Measurements from ENCODE around the gene PPP1R13B. TPM values are rescaled to one million over a fixed set of nuclear protein-coding genes. Genes with fewer than 3 reads are reported as not detected.
A peak's percentile ranks its signal among the peaks of the same experiment; 100 is the strongest.

PPP1R13B gene
- total RNA-seq, 1 experiment from 2014 or later = 10.3 TPM

DNA sequence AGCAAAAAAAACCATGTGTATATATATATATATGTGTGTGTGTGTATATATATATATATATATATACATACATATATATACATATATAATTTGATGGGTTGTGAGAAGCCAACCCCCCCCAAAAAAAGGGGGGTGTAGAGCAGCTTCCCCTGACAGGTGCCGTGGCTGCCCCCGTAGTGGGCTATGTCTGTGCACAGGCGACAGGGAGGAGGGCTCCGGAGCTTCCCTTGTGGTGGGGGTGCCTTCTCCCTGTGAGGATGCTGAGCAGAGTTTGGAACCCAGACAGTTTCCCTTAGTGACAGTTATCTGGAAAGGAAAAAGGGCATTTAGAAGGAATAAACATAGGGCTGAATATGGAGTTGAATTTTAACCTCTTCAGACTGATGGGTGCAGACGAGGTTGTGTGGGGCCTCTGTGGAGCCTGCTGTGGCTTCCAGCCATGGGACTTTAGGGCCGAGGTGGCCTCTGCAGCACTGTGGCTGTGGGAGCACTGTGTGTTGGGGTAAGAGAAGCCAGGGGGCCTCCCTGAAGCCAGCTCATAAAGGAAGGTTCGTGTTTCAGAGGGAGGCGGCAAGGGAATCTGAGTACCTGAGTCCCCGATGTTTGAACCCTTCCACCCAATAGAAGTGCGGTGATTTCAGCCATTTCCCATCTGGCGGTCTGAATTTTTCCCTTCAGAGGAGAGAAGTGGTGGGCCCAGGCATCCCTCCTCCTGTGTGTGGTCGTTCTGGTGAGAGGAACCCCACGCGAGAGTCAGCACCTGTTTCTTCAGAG, 151.9 kb downstream of the PPP1R13B start:
- no peaks in the 10 kb centered on the region for H3K9me3 Mint-ChIP-seq
- H3K4me1 Mint-ChIP-seq = peaks cover 13% of the 10 kb centered on the region
- peak overlapping the region; percentile 87; the same call in 1 of the 2 replicates for H3K27ac Mint-ChIP-seq
- peaks cover 7% of the 10 kb centered on the region; the same call in 1 of the 2 replicates for H3K36me3 Mint-ChIP-seq
- DNase-seq (ENCODE audit: low spot score) = no peak
- ChIA-PET CTCF (interaction anchor here (0.5 to 1.0 kb wide), 2 partner anchors 40 to 315 kb away, joined by 3 read pairs; no protein-coding TSS in a partner anchor), POLR2A (interaction anchor here (0.6 kb wide), 1 partner anchor 124 kb away, joined by 3 read pairs; no protein-coding TSS in a partner anchor)
- ATAC-seq = no peak
- no peak overlapping the region for H3K4me3 Mint-ChIP-seq
- no peaks in the 10 kb centered on the region for H3K27me3 Mint-ChIP-seq (ENCODE audit: low read depth)
- TF ChIP-seq ZNF317 (CRISPR knock-in tag; IDR thresholded peaks at IDR 0.05; ENCODE audit: borderline replicate concordance, low read depth) = no peak
- TF ChIP-seq ZBTB21 (CRISPR knock-in tag; IDR thresholded peaks at IDR 0.05; ENCODE audit: borderline replicate concordance) = no peak
- no peak for TF ChIP-seq GABPB1 (CRISPR knock-in tag; IDR thresholded peaks at IDR 0.05)
- no peak for TF ChIP-seq ZNF263 (CRISPR knock-in tag; IDR thresholded peaks at IDR 0.05; ENCODE audit: low read depth)
- TF ChIP-seq, protein P1, sequence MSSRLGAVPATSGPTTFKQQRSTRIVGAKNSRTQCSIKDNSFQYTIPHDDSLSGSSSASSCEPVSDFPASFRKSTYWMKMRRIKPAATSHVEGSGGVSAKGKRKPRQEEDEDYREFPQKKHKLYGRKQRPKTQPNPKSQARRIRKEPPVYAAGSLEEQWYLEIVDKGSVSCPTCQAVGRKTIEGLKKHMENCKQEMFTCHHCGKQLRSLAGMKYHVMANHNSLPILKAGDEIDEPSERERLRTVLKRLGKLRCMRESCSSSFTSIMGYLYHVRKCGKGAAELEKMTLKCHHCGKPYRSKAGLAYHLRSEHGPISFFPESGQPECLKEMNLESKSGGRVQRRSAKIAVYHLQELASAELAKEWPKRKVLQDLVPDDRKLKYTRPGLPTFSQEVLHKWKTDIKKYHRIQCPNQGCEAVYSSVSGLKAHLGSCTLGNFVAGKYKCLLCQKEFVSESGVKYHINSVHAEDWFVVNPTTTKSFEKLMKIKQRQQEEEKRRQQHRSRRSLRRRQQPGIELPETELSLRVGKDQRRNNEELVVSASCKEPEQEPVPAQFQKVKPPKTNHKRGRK (CRISPR knock-in tag; IDR thresholded peaks at IDR 0.05; ENCODE audit: borderline replicate concordance) = no peak
- no peak for TF ChIP-seq RORB (CRISPR knock-in tag; IDR thresholded peaks at IDR 0.05)
- TF ChIP-seq FOXJ3 (CRISPR knock-in tag; IDR thresholded peaks at IDR 0.05; ENCODE audit: borderline replicate concordance) = no peak
- no peak for TF ChIP-seq ZNF416 (CRISPR knock-in tag; IDR thresholded peaks at IDR 0.05)
- TF ChIP-seq, protein P2, sequence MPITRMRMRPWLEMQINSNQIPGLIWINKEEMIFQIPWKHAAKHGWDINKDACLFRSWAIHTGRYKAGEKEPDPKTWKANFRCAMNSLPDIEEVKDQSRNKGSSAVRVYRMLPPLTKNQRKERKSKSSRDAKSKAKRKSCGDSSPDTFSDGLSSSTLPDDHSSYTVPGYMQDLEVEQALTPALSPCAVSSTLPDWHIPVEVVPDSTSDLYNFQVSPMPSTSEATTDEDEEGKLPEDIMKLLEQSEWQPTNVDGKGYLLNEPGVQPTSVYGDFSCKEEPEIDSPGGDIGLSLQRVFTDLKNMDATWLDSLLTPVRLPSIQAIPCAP (CRISPR knock-in tag; IDR thresholded peaks at IDR 0.05) = no peak
- TF ChIP-seq IRF2 (CRISPR knock-in tag; IDR thresholded peaks at IDR 0.05; ENCODE audit: borderline replicate concordance, low read depth) = no peak
- TF ChIP-seq, protein P3, sequence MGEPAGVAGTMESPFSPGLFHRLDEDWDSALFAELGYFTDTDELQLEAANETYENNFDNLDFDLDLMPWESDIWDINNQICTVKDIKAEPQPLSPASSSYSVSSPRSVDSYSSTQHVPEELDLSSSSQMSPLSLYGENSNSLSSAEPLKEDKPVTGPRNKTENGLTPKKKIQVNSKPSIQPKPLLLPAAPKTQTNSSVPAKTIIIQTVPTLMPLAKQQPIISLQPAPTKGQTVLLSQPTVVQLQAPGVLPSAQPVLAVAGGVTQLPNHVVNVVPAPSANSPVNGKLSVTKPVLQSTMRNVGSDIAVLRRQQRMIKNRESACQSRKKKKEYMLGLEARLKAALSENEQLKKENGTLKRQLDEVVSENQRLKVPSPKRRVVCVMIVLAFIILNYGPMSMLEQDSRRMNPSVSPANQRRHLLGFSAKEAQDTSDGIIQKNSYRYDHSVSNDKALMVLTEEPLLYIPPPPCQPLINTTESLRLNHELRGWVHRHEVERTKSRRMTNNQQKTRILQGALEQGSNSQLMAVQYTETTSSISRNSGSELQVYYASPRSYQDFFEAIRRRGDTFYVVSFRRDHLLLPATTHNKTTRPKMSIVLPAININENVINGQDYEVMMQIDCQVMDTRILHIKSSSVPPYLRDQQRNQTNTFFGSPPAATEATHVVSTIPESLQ (CRISPR knock-in tag; IDR thresholded peaks at IDR 0.05) = no peak
- TF ChIP-seq, protein P4, sequence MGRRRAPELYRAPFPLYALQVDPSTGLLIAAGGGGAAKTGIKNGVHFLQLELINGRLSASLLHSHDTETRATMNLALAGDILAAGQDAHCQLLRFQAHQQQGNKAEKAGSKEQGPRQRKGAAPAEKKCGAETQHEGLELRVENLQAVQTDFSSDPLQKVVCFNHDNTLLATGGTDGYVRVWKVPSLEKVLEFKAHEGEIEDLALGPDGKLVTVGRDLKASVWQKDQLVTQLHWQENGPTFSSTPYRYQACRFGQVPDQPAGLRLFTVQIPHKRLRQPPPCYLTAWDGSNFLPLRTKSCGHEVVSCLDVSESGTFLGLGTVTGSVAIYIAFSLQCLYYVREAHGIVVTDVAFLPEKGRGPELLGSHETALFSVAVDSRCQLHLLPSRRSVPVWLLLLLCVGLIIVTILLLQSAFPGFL (CRISPR knock-in tag; IDR thresholded peaks at IDR 0.05; ENCODE audit: borderline replicate concordance) = no peak
- TF ChIP-seq ZNF138 (CRISPR knock-in tag; conservative IDR thresholded peaks at IDR 0.05) = no peak
- no peak for TF ChIP-seq CREB1 (CRISPR knock-in tag; IDR thresholded peaks at IDR 0.05)
- TF ChIP-seq, protein P5, sequence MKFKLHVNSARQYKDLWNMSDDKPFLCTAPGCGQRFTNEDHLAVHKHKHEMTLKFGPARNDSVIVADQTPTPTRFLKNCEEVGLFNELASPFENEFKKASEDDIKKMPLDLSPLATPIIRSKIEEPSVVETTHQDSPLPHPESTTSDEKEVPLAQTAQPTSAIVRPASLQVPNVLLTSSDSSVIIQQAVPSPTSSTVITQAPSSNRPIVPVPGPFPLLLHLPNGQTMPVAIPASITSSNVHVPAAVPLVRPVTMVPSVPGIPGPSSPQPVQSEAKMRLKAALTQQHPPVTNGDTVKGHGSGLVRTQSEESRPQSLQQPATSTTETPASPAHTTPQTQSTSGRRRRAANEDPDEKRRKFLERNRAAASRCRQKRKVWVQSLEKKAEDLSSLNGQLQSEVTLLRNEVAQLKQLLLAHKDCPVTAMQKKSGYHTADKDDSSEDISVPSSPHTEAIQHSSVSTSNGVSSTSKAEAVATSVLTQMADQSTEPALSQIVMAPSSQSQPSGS (CRISPR knock-in tag; IDR thresholded peaks at IDR 0.05; ENCODE audit: borderline replicate concordance, low read depth) = no peak
- TF ChIP-seq, protein P6, sequence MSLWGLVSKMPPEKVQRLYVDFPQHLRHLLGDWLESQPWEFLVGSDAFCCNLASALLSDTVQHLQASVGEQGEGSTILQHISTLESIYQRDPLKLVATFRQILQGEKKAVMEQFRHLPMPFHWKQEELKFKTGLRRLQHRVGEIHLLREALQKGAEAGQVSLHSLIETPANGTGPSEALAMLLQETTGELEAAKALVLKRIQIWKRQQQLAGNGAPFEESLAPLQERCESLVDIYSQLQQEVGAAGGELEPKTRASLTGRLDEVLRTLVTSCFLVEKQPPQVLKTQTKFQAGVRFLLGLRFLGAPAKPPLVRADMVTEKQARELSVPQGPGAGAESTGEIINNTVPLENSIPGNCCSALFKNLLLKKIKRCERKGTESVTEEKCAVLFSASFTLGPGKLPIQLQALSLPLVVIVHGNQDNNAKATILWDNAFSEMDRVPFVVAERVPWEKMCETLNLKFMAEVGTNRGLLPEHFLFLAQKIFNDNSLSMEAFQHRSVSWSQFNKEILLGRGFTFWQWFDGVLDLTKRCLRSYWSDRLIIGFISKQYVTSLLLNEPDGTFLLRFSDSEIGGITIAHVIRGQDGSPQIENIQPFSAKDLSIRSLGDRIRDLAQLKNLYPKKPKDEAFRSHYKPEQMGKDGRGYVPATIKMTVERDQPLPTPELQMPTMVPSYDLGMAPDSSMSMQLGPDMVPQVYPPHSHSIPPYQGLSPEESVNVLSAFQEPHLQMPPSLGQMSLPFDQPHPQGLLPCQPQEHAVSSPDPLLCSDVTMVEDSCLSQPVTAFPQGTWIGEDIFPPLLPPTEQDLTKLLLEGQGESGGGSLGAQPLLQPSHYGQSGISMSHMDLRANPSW (CRISPR knock-in tag; conservative IDR thresholded peaks at IDR 0.05; ENCODE audit: low read depth) = no peak
- no peak for TF ChIP-seq CREM (CRISPR knock-in tag; IDR thresholded peaks at IDR 0.05)
- no peak for TF ChIP-seq ZNF396 (CRISPR knock-in tag; IDR thresholded peaks at IDR 0.05; ENCODE audit: borderline replicate concordance)
- TF ChIP-seq, protein P7, sequence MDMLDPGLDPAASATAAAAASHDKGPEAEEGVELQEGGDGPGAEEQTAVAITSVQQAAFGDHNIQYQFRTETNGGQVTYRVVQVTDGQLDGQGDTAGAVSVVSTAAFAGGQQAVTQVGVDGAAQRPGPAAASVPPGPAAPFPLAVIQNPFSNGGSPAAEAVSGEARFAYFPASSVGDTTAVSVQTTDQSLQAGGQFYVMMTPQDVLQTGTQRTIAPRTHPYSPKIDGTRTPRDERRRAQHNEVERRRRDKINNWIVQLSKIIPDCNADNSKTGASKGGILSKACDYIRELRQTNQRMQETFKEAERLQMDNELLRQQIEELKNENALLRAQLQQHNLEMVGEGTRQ (CRISPR knock-in tag; IDR thresholded peaks at IDR 0.05) = no peak
- TF ChIP-seq, protein P8, sequence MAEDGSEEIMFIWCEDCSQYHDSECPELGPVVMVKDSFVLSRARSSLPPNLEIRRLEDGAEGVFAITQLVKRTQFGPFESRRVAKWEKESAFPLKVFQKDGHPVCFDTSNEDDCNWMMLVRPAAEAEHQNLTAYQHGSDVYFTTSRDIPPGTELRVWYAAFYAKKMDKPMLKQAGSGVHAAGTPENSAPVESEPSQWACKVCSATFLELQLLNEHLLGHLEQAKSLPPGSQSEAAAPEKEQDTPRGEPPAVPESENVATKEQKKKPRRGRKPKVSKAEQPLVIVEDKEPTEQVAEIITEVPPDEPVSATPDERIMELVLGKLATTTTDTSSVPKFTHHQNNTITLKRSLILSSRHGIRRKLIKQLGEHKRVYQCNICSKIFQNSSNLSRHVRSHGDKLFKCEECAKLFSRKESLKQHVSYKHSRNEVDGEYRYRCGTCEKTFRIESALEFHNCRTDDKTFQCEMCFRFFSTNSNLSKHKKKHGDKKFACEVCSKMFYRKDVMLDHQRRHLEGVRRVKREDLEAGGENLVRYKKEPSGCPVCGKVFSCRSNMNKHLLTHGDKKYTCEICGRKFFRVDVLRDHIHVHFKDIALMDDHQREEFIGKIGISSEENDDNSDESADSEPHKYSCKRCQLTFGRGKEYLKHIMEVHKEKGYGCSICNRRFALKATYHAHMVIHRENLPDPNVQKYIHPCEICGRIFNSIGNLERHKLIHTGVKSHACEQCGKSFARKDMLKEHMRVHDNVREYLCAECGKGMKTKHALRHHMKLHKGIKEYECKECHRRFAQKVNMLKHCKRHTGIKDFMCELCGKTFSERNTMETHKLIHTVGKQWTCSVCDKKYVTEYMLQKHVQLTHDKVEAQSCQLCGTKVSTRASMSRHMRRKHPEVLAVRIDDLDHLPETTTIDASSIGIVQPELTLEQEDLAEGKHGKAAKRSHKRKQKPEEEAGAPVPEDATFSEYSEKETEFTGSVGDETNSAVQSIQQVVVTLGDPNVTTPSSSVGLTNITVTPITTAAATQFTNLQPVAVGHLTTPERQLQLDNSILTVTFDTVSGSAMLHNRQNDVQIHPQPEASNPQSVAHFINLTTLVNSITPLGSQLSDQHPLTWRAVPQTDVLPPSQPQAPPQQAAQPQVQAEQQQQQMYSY (CRISPR knock-in tag; IDR thresholded peaks at IDR 0.05) = no peak

Data from WTC11 (cell line).